Measurements from ENCODE around the gene NDUFV1. TPM values are rescaled to one million over a fixed set of nuclear protein-coding genes. Genes with fewer than 3 reads are reported as not detected.

The NDUFV1 gene
- total RNA-seq, result 100 to 1,000 TPM; 422 to 434 TPM
- long read RNA-seq, transcript NDUFV1-216 (10 exons, 1,503 nt), result minor isoform, 10 of 814 reads
- long read RNA-seq, transcript NDUFV1-201 (10 exons, 1,596 nt), result major isoform, 734 of 814 reads
- long read RNA-seq, partial matches to known transcripts, result 29 of 814 reads
- long read RNA-seq, other reads (novel, unspliced or antisense), result 39 of 814 reads

DNA sequence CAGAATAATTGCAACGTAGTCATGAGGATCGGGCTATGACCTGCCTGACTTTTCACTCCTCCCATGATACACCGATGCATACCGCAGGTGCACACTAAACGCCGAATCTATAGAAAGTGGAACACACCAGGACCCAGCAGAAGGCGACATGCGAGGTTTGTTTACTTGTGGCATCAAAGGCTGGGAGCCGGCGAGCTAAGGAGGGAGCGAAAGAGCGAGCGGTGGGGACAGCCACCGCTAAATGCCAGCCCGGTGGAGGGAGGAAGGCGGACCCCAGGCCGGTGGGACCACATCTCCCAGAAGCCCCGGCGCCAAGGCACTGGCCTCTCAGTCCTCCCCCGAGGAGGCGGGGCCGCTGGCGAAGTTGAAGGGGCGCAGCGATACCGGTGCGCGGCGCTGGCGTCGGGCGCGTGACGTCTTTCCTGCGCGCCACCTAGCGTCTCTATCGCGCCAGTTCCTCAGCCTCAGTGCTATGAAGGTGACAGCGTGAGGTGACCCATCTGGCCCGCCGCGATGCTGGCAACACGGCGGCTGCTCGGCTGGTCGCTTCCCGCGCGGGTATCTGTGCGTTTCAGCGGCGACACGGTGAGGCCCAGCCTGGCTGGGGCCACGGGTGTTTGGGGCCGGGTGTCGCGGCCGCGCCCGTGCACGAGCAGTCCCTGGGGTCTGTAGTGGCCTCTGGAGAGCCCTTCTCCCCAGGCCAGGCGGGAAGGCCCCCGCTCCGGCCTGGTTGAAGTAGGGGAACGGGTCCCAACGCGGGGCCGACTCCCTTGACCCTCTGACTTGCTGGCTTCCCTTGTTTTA, at the start of gene NDUFV1:
NDUFV1 (plus strand) TSS at position 445 of the 804 bp plus-strand sequence; CDS start at position 514, 69 bp downstream.
- ATAC-seq (peak; percentile 99 to 100), DNase-seq (peak; percentile 98)
- intact Hi-C loops (cut with DNase I), result no loop called here

DNA sequence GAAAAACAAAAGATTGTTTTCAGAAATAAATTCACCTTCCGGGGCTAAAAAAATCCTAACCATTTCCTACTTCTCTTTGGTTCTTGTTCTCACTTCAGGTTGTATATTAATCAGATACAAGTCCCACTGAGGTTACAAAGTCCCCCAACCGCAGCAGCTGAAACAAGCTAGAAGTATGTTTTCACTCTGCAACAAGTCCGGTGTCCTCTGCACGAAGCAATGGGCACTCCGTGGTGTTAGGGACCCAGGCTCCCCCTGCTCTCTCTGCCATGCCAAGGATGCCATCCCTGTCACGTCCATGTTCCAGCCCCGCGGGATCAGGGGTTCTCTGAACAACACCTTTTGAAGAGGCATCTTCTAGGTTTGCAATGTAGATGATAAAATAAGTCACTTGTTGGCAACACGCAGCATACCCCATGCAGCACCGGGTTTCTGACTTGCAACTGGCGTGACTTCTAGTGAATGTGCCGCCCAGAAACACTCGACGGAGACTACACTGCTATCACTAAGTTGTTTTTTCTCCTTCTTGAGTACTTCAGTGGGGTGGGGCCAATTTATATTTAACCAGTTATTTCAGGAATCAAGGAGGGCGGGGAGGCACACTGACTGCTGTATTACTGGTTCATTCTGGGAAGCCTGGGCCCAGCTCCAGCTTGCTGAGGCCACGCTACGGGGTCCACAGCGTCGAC, 48.5 kb upstream of the NDUFV1 start:
- ATAC-seq (peak; percentile 85 to 89), DNase-seq (peak; percentile 73)
- intact Hi-C loops (cut with DNase I), result no loop called here

DNA sequence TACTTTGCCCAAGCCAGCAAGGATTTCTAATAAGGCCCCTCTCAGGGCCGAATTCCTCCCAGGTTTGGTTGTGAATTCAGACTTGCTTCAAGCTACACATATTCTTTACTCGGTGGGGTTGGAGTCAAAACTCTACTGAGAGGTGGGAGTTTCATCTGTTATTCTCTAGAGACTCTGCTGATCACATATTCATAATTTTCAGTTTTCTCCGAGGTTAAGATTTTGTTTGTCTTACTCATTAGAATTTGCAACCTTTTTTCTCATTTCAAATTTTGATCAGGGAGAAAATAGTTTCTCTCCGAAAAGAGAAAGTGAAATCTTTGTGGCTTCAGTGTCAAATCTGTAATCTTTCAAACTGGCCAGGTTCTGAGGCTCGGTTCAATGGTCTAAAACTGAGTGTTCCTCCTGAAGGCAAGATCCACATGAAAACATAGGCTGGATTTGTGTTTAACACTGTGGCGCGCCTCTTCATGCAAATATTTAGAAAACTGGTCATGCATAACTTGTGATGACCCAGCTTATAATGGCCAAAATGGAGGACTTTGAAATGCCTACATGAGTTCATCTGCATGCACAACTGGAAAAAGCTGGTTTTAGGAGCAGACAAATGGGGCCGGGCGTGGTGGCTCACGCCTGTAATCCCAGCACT, 44.6 kb upstream of the NDUFV1 start:
- intact Hi-C loops (cut with DNase I), result loop anchor here in 1 of 2 donors (5.0 kb wide), 1 partner anchor 55 kb away; the partner anchor contains the start of genes CDK2AP2 and PITPNM1

DNA sequence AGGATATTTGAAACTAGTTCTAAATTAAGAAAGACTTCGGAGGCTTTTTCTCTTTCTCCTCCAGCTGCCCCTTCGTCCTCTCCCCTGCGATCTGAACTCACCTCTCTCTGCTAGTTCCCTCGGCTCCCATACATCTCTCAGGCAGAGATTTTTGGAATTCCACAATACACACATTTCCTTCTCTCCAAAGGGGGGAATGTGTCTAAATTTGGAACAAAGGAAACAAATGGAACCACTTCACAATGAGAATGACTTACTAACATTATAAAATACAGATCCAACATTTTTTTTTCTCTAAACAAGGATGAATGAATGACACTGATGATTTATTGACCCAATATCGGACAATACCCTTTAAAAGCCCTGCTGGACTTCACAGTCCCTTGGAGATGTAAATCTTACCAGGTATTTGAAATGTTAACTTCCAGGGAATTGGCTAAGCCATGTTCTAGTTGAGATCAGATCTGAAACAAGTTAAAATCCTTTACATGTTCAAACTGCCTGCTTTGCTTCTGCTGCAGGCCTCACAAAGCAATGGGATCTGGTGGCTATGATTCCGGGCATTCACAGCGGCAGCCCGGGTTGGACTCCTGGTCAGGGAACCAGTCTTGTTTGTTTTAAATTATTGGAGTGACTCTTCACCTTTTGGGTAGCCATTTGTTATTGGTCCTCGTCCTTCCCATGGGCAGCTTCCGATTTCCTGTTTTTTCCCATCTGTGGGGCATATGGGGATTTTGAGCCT, 43.6 kb upstream of the NDUFV1 start:
- DNase-seq, result no peak
- intact Hi-C loops (cut with DNase I), result loop anchor here in 1 of 2 donors (5.0 kb wide), 1 partner anchor 56 kb away; the partner anchor contains the start of genes CDK2AP2 and PITPNM1
- ATAC-seq, result no peak

More for the DNA sequence above, 44.6 kb upstream of the NDUFV1 start:
- no peak for DNase-seq
- ATAC-seq, result no peak

DNA sequence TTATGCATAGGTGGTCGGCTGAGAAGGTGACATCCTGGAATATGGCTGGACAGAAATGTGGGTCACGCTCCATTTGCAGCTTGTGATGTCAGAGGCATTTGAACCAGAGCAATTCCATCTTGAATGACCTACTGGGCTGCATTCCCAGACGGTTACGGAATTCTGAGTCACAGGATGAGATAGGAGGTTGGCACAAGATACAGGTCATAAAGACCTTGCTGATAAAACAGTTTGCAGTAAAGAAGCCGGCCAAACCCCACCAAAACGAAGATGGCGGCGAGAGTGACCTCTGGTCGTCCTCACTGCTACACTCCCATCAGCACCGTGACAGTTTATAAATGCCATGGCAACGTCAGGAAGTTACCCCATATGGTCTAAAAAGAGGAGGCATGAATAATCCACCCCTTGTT, 43.0 kb upstream of the NDUFV1 start:
- ATAC-seq, result peak; percentile 82 to 89
- intact Hi-C loops (cut with DNase I), result loop anchor here in 1 of 2 donors (5.0 kb wide), 1 partner anchor 56 kb away; the partner anchor contains the start of genes CDK2AP2 and PITPNM1
- peak; percentile 81 for DNase-seq

- intact Hi-C loops (cut with DNase I), result loop anchor here in 1 of 2 donors (5.0 kb wide), 1 partner anchor 57 kb away; the partner anchor contains the start of genes CDK2AP2 and PITPNM1
- no peak for DNase-seq
- ATAC-seq, result peak in 1 of 2 donors; percentile 29
These were observed 42.5 kb upstream of the NDUFV1 start for GRCh38 chr11:67564230-67564629.

- ATAC-seq (no peak), DNase-seq (no peak)
- intact Hi-C loops (cut with DNase I), result no loop called here
These were observed 35.3 kb upstream of the NDUFV1 start for GRCh38 chr11:67571443-67571842.

DNA sequence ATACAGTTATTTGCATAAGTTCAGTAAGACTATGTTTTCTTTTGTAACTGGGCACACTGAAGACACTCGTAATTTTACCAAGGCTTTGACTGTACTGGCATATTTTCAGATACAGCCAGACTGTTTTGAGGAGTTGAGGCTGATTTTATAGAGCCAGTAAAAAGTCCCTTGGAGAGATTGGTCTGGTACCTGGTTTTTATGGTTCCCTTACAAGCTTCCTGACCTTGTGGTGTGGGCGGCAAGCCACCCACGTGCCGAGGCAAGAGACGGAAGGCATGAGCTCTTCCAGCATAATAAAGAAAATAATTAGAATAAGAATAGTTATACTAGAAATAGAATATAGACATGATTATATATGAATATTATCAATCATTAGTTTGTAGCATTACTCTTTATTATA, 34.4 kb upstream of the NDUFV1 start:
- intact Hi-C loops (cut with DNase I), result no loop called here
- ATAC-seq (no peak), DNase-seq (no peak)

- peak; percentile 49 for DNase-seq
- peak; percentile 22 to 53 for ATAC-seq
- intact Hi-C loops (cut with DNase I), result no loop called here
These were observed 33.9 kb upstream of the NDUFV1 start for GRCh38 chr11:67572747-67573419.

DNA sequence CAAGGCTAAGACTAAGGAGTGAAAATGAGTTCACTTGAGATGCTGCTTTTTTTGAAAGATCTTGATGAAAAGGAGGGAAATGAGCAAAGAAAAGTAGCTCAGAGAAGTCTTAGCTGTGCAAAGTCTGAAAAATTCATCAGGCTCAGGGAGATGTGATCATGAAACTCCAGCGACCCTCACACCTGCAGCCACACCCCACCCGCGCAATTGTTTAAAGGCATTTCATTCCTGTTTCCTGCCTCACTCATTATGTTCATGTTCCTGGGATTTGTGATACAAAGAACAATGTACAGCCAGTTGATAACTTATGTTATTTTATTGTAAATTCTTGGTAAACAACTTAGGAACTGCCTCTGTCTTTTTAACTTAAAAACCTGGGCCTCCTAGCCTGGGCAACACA, 31.8 kb upstream of the NDUFV1 start:
- intact Hi-C loops (cut with DNase I), result no loop called here
- ATAC-seq, result no peak
- DNase-seq, result no peak

- ATAC-seq (peak in 1 of 2 donors; percentile 8), DNase-seq (no peak)
- intact Hi-C loops (cut with DNase I), result no loop called here
These were observed 29.8 kb upstream of the NDUFV1 start for GRCh38 chr11:67576735-67577475.

DNA sequence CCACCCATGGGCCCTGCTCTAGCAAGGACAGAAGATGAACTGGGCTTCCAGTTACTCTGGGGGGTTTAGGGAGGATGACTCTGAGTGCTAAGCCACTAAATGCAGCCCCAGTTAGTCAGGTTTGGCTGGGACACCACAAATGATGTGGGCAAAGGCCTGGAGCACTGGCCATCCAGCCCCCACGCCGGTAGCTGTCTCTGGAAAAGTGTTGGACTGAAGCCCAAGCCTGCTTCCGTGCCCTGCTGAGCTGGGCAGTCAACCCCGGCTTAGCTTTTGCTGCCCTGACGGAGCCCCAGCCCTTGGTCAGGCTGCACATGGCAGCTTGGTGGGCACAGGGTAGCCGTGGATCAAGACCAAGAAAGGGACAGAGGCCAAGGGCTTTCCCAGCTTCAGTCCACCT, 28.8 kb upstream of the NDUFV1 start:
- ATAC-seq, result no peak
- intact Hi-C loops (cut with DNase I), result no loop called here
- no peak for DNase-seq

DNA sequence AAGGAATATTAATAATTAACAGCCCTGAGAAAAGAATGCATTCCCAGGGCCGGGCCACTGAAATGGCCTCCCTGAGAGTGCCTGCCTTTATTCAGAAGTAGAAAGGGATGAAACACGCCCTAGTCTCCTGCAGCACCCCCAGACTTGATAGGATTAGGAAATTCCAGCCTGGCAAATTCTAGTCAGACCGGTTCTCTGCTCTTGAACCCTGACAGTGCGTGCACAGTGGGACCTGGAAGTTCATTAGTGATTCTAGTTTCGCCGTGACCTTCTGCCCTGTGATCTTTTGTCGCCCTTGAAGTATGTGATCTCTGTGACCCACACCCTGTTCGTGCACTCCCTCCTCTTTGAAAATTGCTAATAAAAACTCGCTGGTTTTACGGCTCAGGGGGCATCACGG, 25.3 kb upstream of the NDUFV1 start:
- ATAC-seq (no peak), DNase-seq (no peak)
- intact Hi-C loops (cut with DNase I), result no loop called here

DNA sequence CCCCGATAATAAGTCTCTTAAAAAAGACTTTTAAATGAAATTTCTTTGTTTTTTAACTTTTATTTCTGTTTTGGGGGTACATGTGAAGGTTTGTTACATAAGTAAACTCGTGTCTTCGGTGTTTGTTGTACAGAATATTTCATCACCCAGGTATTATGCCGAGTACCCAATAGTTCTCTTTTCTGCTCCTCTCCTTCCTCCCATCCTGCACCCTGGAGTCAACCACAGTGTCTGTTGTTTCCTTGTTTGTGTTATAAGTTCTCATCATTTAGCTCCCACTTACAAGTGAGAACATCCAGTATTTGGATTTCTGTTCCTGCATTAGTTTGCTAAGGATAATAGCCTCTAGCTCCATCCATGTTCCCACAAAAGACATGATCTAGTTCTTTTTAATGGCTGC, 24.7 kb upstream of the NDUFV1 start:
- intact Hi-C loops (cut with DNase I), result no loop called here
- no peak for ATAC-seq
- no peak for DNase-seq

- intact Hi-C loops (cut with DNase I), result no loop called here
- ATAC-seq (peak; percentile 98), DNase-seq (peak; percentile 95)
These were observed 23.2 kb upstream of the NDUFV1 start, which contains the start of gene GSTP1 for GRCh38 chr11:67583247-67584204. Gene GSTP1 (plus strand): TSS chr11:67583812. CDS start chr11:67583844, 32 bp downstream.

Measured in left cardiac atrium (tissue), 4 donors.